ENCODE measurements around the gene MRTO4.
"Not testable (repeated sequence)": the region's sequence is repeated elsewhere in the genome, so short reads cannot be mapped to it uniquely, and the experiment has no call there.

Gene MRTO4

DNA sequence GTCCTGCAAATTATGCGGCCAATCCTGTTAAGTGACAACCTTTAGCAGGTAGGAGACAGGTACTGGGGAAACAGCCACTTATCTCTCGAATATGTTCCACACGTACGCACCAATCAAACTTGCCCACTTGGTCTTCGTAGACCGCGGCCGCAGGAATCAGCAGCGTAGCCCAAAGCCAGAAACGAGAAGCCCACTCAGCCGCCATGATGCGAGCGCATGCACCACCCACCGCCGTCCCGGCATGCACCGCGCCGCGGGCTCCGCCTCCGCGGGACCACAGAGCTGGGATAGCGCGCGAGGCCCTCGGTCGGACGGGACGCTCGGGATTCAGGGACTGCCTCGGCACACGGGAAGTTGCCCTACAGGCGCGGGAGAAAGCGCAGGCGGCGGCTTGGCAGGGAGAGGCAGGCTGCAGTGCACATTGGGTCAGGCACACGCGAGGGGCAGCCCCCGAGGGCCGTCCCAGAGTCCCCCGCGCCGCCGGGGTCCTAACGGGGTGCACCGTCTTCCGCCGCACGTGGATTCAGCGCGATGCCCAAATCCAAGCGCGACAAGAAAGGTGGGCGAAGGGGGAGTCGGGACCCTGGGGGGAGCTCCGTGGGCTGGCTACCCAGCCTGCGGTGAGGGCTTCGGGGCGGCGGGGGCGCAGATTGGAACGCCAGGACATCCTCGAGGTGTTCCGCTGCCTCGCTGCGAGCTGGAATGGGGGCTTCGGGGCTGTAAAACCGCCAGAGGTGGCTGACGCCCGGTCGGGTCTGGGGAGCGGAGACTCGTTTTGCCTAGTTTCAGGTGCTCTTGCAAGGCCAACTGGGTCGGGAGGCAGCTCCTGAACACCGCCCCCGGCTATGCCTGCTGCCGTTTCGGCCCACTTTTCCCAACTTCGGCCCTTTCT, at the start of gene MRTO4, which contains the start of gene EMC1:
TSS of gene MRTO4 (plus strand) at position 501 of the 892 bp plus-strand sequence. CDS start at position 532, 31 bp downstream.
TSS of gene EMC1 (minus strand) at position 220 of the 892 bp plus-strand sequence. CDS start at position 205, 15 bp downstream.
- peak; percentile 93 for DNase-seq

DNA sequence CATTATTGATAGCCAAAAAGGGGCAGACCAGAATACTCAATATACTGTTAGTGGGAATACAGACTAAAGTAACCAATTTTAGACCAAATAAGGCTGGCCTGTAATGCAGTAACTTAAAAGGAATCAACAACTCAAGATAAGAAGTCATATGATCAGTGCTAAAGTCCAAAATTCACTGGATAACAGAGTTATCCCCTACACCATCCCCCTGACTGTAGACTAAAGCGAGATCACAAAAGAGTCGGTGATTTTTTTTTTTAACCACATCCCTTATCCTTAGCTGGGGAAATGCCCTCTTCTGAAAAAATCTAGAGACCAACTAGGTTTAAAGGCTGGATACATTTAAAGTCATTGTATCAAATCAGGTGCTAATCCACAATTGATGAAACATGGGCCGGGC, 49.2 kb upstream of the MRTO4 start:
- peak; percentile 46 for DNase-seq

DNA sequence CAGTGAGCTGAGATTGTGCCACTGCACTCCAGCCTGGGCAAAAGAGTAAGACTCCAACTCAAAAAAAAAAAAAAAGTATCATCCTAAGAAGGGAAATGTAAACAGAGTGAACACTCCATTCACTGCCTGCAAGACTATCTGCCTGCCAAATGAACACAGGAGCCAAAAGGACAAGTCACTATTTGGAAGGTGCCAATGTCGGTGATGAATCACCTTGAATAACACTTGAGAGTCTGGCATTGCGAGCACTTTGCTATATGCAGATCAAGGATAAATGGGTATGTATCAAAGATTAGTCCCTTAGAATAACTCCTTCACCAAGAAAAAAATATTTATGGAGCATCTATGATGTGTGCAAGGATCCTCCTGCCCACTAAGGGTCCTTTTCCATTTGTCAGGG, 48.2 kb upstream of the MRTO4 start:
- DNase-seq = no peak

DNA sequence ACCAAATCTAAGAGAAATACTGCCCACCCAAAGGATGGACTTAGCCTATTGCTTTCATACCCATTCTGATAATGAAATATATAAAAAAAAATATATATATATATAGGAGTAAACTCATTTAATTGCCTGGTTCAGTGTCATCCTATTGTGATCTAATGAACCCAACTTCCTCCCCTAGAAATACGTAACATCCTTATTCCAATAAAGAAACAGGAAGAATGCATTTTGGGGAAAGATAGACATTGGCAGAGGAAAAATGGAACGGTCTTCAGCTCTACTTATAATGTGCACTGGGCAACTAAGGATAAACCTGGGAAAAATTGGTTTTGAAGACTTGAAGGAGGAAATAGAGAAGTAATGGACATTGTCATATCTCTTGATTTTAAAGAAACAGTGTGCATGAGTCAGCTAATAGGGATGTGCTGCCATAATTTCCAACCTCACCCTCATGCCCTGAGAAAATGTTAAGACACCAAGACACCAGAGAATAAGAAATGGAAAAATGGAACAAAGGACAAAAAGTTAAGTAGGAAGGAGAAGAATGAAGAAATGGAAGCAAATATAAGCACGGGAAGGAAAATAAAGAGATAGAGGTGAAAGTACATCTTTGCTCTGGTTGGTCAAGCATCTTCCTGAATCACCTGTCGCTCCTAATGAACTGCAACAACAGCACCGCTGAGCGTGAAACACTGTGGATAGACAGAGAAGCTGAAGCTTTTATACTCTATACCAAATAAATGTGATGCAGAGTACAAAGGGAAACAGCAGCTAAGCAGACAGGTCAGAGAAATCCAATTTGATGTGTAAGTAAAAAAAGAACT, 46.9 kb upstream of the MRTO4 start:
- DNase-seq = peak; percentile 20

DNA sequence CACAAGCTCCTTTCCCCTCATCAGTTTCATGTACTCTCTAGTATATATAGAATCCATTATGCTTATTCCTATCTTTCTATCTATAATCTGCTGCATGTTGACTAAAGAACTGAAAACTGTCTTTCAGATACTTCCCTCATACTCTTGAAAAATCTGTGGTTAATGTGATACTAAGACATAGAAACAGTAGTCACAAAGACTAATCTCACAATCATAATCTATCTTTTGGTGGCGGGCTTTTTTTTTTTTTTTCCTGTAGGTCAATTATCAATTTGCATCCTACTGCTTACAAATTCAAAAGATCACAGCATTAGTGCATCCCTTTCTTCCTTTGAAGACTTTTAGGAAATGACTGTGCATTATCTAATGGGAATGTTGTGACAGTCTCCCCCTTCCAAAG, 46.2 kb upstream of the MRTO4 start:
- DNase-seq = peak; percentile 35

DNA sequence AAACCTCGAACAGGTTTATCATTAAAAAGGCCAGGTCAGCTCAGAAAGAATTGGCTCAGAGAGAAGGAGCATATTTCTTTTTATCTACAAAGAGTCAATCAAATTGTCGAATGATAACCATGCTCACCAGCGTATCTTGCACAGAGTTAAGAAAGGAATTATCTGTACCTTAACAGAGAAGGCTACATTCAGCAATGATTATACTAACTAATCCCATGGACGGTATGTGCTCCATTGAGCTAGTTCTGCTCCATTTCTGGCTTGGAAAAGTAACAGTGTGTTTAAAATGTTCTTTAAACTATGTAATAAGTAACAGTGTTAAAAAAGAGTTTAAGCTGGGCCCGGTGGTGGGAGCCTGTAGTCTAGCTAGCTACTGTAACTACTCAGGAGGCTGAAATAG, 45.8 kb upstream of the MRTO4 start:
- DNase-seq = peak; percentile 19

DNA sequence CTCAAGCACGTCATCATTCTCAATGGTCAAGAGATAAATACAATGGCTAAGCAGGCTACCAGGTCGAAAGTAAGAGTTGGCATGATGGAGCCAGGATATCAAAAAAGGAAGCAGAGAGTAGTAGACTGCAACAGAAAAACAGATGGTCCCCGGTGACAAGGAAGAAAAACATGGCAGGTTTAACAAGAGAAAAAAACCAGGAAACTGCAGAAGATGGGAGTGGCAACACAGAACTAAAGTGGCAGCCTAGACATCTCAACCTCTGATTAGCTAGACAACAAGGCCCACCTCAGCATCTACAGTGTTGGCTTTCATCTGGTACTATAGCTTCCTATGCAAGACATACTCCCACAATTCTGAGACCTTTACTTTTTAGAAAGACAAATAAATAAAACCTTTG, 44.7 kb upstream of the MRTO4 start:
- peak; percentile 73 for DNase-seq

DNA sequence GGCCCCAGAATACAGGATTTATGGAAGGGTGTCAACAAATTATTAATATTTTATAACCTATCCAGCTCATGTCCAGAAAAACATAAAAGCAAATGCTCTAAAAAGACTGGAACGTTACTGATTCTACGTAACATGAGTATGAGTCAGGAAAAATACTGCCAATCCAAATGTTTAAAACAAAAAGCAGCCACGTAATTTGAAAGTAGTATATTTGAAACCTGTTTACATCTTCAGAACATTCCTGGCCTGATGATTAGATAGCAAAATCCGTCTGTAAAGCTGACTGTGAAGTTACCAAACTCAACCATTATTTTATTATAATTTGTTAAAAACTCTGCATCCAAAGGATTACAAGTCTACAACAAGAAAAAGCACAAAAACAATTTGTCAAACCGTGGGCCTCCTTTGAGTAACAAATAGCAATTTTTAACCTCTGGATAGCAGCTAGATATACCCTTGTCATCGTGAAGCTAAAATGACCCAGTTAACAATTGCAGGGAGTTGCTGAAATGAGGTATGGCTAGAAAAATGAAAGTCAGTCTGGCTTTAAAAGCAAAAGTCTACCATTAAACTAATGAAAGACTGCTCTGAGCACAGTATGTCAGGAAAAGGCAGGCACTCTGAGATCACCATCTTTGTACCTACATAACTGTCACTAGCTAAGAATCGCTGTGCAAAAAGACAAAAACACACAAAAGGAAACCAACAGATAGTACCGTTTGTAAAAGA, 42.7 kb upstream of the MRTO4 start:
- DNase-seq = no peak

DNA sequence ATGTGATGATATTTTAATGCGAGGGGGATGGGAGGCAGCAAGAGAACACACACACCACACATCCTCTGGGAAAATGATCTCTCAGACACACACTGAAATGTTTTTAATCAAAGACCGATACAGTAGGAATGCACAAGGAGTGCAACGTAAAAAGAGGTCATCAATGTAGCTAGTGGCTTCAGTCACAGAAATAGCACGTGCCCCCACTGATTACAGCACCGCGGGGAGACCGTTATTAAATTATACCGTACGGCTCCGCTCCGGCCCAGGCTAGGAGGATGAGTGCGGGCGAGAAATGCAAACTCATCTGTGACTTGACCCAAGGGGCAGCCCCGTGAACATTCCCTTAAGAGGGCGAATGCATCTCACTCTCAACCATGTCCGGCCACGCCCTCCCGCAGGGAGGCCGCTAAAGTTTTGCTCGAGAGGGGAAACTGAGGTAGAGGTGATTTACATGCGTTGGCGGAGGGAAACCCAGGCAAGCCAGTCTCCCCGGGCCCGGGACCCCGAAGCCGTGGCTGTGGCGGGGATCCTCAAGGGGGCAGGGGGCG, 42.1 kb upstream of the MRTO4 start:
- peak; percentile 78 for DNase-seq

DNA sequence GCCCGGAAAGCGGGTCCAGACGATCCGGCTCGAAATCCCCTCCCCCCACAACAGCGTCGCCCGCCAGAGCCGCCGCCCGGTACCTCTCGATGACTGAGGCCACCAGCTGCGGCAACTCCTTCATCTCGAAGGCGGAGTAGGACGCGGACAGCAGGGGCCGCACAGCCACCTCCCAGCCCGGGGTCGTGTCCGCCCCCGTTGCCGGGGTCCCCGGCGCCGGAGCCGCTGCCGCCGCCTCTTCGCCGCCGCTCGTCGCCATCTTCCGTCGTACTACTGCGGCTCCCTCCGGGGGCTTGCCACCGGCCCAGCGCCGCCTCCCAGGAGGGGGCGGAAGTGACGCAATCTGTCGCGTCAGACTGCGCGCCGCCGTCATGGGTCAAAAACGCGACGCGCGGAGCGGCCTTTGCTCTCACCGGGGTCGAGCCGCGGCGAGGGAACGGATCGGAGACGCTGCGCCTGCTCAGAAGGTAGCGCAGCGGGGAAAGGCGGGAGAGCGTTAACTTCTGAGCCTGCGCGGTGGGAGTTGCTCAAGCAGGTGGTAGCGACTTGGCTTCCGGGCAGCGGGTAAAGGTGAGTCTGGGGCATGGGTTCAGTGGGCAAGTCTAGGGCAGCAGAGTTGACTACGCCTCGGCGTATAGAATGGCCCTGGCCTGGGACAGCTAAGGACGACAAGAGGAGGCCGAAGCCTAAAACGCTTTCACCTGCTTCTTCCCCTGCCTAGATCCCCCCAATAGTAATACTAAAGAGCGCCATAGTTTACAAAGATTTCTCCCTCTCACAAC, 41.4 kb upstream of the MRTO4 start, which contains the start of gene UBR4:
TSS of gene UBR4 (minus strand) at position 277 of the 782 bp plus-strand sequence. CDS start at position 259, 18 bp downstream.
- DNase-seq = peak; percentile 98

DNA sequence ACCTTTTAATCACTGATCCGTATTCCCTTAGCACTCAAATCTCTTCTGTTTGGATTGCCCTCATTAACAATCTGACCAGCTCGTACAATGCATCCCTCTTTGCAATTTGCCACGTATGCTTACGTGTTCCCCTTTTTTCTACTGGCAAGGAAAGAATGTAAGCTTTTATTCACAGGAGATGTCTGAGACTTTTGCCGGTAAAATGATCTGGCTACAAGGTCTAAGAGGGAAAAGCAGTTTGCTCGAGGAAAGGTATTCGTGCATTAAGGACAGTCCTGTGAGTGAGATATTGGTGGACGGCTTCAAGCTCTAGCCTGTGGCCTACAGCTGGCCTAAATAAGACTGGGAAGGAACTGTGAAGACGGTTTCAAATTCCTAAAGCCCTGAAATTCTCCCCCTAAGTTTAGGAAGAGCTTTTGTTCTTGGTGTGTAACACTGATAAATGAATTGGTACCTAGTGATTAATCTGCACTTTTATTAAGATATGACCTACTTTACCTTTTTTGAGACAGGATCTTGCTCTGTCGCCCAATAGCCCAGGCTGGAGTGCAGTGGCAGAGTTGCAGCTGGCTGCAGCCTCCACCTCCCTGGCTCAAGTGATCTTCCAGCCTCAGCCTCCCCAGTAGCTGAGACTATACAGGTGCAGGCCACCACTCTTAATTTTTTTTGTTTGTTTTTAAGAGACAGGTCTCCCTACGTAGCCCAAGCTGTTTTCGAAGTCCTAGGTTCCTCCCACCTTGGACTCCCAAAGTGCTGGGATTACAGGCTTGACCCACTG, 40.6 kb upstream of the MRTO4 start:
- peak; percentile 39 for DNase-seq

DNA sequence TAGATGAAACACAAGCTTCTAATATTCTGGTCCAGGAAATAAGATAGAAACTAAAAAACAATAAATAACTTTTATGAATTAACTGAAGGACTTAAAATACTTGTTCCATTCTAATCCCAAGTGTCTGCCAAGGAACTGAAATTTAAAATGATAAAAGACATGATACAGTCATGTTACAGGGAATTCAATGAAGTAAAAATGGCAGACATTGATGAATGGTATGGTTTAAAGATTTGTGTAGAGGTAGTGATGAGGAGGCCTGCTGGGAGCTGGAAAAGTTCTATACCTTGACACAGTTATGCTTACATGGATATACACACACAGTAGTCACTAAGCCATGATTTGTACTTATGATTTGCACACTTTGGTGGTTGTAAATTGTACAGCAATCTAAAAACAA, 39.4 kb upstream of the MRTO4 start:
- DNase-seq = no peak

DNA sequence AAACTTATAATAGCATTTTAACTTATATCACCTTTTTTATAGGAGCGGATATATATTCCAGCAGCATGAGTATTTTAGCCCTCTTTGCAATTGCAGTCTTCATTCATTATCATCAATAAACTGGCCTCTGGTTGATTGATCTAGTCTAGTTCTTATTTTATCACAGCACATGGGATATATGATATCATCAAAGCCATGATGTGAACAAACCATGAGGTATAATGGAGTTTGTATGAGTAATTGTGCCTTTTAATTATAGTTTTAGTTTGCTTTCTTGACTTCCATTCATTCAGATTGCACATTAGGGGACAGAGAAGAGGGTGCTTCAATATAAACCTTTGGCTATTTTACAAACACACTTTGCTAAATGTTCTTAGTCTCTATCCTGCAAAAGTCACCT, 38.0 kb upstream of the MRTO4 start:
- DNase-seq = no peak

DNA sequence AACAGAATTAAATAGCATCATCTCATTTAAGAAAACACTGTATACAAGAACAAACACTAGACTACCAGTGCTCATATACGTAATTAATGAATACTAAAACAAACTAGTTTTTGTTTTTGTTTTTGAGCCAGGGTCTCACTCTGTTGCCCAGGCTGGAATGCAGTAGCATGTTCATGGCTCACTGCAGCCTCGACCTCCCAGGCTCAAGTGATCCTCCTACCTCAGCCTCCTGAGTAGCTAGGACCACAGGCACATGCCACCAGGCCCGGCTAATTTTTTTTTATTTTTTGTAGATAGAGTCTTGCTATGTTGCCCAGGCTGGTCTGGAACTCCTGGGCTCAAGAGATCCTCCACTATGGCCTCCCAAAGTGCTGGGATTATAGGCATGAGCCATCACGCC, 35.0 kb upstream of the MRTO4 start:
- not testable (repeated sequence) for DNase-seq

DNA sequence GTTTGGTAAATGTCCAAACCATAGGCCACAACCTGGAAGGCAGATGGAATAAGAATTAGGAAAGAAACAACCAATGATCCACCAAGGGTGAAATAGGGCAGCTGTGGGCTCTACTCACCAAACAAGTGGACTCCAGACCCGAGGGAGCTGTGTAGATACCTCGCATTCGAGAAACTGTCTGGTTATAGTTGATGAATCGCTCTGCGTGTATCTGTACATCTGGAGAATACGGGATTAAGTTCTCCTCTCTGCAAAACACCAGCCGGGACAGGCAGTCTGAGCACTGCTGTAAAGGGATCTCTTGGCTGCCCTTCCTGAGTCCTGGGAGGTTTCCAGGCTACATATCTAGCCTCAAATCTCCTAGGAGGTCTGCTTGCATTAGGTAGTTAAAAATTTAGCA, 32.2 kb upstream of the MRTO4 start:
- no peak for DNase-seq

DNA sequence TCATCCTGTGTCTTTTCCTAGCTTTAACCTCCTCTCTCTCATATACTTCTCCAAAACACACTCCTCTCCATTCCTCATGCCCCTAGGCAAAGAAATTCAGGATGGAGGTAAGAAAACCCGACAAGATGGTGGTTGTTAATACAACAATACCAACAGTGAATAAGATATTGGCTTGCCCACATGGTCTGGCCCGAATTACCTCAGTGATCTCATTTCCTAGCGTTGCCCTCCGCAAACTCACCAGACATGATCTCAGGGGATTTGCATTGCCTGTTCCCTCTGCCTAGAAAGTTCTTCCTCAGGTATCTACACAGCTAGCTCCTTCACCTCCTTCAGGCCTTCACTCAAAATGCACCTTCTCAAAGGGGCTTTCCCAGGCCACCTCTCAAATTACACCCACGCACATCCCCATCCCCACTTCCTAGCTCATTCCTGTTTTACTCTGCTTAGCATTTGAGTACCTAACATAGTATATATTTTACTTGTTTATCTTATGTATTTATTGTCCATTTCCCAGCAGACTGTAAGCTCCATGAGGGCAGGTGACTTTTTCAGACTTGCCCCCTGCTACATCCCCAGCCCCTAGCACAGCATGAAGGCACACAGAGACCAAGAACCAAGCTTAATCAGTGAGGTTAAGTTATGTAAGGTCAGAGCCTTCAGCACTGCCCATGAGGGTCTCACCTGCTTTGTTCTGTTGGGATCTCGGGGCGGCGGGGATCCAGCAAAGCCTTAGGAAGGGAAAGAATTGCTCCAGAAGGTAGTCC, 31.3 kb upstream of the MRTO4 start:
- DNase-seq = no peak

DNA sequence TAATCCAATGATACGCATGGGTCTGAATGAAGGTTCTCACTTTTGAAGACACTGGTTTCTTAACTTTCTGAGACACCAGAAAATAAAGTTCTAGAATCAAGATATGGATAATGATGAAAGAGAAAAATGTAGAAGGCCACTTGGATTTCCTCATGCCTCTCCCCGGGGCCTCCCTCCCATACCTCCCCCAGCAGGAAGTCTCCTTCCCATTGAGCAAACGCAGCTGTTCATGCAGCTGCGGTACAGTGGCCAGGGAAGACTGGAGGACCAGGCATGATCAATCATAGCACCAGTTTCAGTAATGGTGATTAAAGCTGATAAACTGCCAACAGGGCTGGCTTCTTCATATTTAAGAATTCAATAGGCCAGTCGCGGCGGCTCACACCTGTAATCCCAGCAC, 30.6 kb upstream of the MRTO4 start:
- peak; percentile 22 for DNase-seq

DNA sequence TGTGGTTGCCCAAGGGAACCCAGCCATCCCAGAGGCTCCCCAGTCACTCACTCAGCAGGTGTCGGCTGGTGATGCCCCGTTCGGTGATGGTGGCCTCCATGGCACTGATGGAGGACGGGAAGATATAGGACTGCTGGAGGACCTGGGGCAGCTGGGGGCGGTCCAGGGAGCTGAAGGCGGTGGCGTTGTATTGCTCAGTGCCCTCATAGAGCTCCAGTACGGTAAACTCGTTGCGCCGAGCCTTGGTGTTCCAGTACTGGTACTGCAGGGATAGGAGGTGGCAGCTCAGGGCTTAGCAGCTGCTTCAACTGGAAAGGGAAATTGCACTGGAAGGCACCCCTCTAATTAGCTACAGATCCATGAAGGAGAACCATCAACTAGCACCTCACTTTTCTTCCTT, 29.0 kb upstream of the MRTO4 start:
- no peak for DNase-seq

DNA sequence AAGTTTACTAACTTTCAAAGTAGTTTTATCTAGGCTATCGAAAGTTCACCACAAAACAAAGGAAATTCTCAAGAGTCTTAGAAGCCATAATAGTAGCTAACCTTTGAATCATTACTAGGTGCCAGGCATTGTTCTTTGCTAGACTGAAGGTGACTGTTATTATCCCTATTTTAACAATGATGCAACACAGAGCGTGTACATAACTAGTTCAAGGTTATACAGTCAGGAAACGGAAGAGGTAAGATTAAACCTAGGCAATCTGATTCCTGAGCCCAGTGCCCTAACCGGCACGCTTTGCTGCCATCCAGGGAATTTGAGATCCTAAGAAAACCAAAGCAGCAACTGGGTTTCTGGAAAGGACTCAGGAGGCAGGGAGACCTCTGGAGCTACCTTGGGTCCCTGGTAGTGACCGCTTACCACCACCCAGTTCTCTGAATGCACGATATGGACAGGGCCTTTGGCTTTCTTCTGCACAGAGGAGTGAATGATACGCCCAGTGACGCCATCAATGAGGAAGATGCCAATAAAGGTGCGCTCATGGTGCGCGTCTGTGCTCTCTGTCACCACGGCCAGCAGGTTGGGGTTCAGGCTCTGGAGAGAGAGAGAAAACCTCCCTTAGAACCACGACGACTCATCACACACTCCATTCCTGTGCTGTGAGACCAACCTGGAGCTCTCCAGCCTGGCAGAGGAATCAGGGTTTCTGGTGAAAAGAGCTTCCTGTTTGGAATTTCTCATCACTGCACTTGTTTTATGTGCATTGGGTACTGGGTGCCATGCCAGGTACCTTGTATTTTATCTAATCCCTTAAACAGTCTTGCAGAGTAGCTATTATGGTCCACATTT, 28.4 kb upstream of the MRTO4 start:
- DNase-seq = no peak
